ENCODE measurements around the gene CEP170B. TPM values are rescaled to one million over a fixed set of nuclear protein-coding genes. Genes with fewer than 3 reads are reported as not detected.

Gene CEP170B
- total and polyA plus RNA-seq, 2 of the 13 experiments (the other 11 are each of a cell fraction or from before 2014, with no cell fraction given), result 4.3 to 8.8 TPM

- TF ChIP-seq BCL6 (CRISPR knock-in tag; IDR thresholded peaks at IDR 0.05), result no peak
- no peak for TF ChIP-seq SOX13 (IDR thresholded peaks at IDR 0.05)
- no peak for TF ChIP-seq SOX13 (CRISPR knock-in tag; conservative IDR thresholded peaks at IDR 0.05 in 1 of 2, IDR thresholded peaks at IDR 0.05 in 1 of 2)
- no peak for TF ChIP-seq ZFP41 (CRISPR knock-in tag; IDR thresholded peaks at IDR 0.05; ENCODE audit: borderline replicate concordance)
- TF ChIP-seq SAP130 (CRISPR knock-in tag; IDR thresholded peaks at IDR 0.05; ENCODE audit: low read depth), result peak; percentile 54
- TF ChIP-seq GABPB1 (CRISPR knock-in tag; IDR thresholded peaks at IDR 0.05), result peak; percentile 52; the same call in 1 of the 2 replicates
- TF ChIP-seq ZNF354B (CRISPR knock-in tag; IDR thresholded peaks at IDR 0.05), result no peak
- TF ChIP-seq, protein P1, sequence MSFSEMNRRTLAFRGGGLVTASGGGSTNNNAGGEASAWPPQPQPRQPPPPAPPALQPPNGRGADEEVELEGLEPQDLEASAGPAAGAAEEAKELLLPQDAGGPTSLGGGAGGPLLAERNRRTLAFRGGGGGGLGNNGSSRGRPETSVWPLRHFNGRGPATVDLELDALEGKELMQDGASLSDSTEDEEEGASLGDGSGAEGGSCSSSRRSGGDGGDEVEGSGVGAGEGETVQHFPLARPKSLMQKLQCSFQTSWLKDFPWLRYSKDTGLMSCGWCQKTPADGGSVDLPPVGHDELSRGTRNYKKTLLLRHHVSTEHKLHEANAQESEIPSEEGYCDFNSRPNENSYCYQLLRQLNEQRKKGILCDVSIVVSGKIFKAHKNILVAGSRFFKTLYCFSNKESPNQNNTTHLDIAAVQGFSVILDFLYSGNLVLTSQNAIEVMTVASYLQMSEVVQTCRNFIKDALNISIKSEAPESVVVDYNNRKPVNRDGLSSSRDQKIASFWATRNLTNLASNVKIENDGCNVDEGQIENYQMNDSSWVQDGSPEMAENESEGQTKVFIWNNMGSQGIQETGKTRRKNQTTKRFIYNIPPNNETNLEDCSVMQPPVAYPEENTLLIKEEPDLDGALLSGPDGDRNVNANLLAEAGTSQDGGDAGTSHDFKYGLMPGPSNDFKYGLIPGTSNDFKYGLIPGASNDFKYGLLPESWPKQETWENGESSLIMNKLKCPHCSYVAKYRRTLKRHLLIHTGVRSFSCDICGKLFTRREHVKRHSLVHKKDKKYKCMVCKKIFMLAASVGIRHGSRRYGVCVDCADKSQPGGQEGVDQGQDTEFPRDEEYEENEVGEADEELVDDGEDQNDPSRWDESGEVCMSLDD (CRISPR knock-in tag; IDR thresholded peaks at IDR 0.05; ENCODE audit: borderline replicate concordance), result 0 out of 2 replicates have a peak, but pooled peaks have one; percentile 15
- no peak for TF ChIP-seq GLI4 (CRISPR knock-in tag; IDR thresholded peaks at IDR 0.05; ENCODE audit: borderline replicate concordance)
- peak; percentile 92 for TF ChIP-seq ZNF263 (CRISPR knock-in tag; IDR thresholded peaks at IDR 0.05)
- no peak for TF ChIP-seq ZNF83 (CRISPR knock-in tag; IDR thresholded peaks at IDR 0.05; ENCODE audit: borderline replicate concordance)
- no peak for TF ChIP-seq ZFP36L2 (CRISPR knock-in tag; IDR thresholded peaks at IDR 0.05)
- TF ChIP-seq ZSCAN21 (CRISPR knock-in tag; IDR thresholded peaks at IDR 0.05; ENCODE audit: borderline replicate concordance), result peak; percentile 22; the same call in 1 of the 2 replicates
- no peak for TF ChIP-seq HNRNPH1 (optimal IDR thresholded peaks at IDR 0.05; ENCODE audit: low read depth, low read length)
- TF ChIP-seq MED1 (CRISPR knock-in tag; IDR thresholded peaks at IDR 0.05), result no peak
- no peak for TF ChIP-seq SMAD3 (CRISPR knock-in tag; IDR thresholded peaks at IDR 0.05)
- no peak for TF ChIP-seq SAFB2 (CRISPR knock-in tag; IDR thresholded peaks at IDR 0.05; ENCODE audit: borderline replicate concordance, low read depth)
- TF ChIP-seq, protein P2, sequence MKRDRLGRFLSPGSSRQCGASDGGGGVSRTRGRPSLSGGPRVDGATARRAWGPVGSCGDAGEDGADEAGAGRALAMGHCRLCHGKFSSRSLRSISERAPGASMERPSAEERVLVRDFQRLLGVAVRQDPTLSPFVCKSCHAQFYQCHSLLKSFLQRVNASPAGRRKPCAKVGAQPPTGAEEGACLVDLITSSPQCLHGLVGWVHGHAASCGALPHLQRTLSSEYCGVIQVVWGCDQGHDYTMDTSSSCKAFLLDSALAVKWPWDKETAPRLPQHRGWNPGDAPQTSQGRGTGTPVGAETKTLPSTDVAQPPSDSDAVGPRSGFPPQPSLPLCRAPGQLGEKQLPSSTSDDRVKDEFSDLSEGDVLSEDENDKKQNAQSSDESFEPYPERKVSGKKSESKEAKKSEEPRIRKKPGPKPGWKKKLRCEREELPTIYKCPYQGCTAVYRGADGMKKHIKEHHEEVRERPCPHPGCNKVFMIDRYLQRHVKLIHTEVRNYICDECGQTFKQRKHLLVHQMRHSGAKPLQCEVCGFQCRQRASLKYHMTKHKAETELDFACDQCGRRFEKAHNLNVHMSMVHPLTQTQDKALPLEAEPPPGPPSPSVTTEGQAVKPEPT (CRISPR knock-in tag; IDR thresholded peaks at IDR 0.05; ENCODE audit: low read depth), result no peak
- TF ChIP-seq ATF7-NPFF (CRISPR knock-in tag; IDR thresholded peaks at IDR 0.05; ENCODE audit: low read depth), result 0 out of 2 replicates have a peak, but pooled peaks have one; percentile 5
- no peak for TF ChIP-seq ZNF615 (CRISPR knock-in tag; IDR thresholded peaks at IDR 0.05; ENCODE audit: borderline replicate concordance)
- no peak for TF ChIP-seq THYN1 (CRISPR knock-in tag; IDR thresholded peaks at IDR 0.05; ENCODE audit: borderline replicate concordance, low read depth)
- no peak for TF ChIP-seq KMT2A (CRISPR knock-in tag; IDR thresholded peaks at IDR 0.05)
- TF ChIP-seq MYC (CRISPR knock-in tag; IDR thresholded peaks at IDR 0.05; ENCODE audit: borderline replicate concordance), result 0 out of 2 replicates have a peak, but pooled peaks have one; percentile 17
- no peak for TF ChIP-seq TFE3 (CRISPR knock-in tag; IDR thresholded peaks at IDR 0.05)
- TF ChIP-seq ZNF576 (CRISPR knock-in tag; IDR thresholded peaks at IDR 0.05), result no peak
These were observed 38.7 kb upstream of the CEP170B start (continued) for GRCh38 chr14:104826189-104826860.
